Measurements from ENCODE around the gene URM1. TPM values are rescaled to one million over a fixed set of nuclear protein-coding genes. Genes with fewer than 3 reads are reported as not detected.
A peak's percentile ranks its signal among the peaks of the same experiment; 100 is the strongest.
"Not testable (repeated sequence)": the region's sequence is repeated elsewhere in the genome, so short reads cannot be mapped to it uniquely, and the experiment has no call there.

URM1 gene
- polyA plus RNA-seq, 3 donors: 54.6 to 62.9 (median 55.4) TPM

DNA sequence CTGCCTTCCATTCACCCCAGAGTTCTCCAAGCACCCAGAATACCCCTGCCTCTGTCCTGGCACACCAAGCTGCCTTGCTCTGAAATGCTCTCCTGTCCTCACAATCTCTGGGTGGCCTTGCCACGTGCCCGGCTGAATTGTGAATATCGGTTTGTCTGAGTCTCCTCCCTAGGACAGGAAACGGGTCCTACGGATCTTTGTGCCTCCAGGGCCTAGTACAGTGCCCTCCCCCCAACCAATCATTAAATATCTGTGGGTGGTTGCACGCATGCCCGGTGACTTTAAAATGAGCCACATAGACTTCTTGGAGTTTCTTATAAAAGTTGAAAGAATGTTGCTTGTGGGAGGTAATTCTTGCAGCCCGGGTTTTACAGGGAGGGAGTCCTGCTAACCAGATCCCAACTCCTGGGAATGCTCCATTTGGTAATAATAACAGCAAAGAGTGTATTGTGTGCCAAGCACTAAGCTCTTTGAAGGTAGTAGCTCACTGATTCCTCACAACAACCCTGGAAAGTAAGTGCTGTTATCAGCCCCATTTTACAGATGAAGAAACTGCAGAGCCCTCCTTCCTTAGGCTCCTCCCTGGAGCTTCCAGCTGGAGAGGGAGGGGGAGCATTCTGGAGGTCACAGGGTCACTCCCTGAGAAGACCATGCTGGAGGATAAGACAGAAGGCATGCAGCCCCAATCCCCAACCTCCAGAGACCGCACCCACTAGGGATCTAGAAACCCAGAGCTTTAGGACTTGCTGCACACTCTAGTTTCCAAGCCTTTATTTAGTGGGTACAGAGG, 23.4 kb downstream of the URM1 start:
- DNase-seq (ENCODE audit: extremely low read depth in 1 of 11, low read depth in 9 of 11, low spot score in 4 of 11): no peak

DNA sequence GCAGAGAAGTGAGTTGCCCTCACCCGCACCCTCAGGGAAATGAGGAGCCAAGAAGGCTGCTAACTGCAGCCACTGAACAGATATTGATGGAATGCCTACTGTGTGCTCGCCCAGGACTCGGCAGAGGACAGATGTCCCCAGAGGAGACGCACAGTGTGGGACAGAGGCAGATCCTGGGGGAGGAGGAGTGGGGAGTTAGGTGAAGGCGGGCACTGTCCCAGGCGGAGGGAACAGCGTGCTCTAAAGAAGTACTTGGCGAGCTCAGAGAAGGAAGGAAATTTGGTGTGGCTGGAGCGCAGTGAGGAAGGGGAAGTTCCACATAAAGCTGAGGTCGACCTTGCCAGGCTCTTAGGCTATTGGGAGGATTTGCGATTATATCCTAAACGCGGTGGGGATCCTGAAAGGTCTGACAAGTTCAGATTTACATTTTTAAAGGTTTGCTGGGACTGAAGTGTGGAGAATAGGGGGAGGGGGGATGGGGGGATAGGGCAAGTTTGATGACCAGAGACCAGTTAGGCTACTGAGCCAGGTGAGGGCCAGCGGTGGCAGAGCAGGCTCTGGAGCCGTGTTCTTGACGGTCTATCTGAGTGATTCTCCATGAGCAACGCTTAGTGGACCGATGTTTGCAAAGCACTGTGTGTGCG, 25.9 kb downstream of the URM1 start:
- no peak for DNase-seq (ENCODE audit: extremely low read depth in 1 of 11, low read depth in 9 of 11, low spot score in 4 of 11)

DNA sequence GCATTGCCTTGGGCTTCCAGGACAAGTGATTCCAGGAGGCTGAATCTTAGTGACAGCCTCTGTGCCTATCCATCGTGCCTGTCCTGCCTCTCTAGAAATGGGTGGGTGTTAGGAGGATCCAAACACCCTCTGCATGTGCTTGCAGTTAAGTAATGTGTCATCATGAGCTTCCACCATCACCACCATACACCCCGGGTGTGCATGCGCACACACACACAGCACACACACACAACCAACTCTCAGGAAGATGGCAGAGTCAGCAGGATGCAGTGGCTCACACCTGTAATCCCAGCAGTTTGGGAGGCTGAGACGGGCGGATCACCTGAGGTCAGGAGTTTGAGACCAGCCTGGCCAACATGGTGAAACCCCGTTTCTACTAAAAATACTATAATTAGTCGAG, 26.7 kb downstream of the URM1 start:
- no peak for DNase-seq (ENCODE audit: extremely low read depth in 1 of 11, low read depth in 9 of 11, low spot score in 4 of 11)

DNA sequence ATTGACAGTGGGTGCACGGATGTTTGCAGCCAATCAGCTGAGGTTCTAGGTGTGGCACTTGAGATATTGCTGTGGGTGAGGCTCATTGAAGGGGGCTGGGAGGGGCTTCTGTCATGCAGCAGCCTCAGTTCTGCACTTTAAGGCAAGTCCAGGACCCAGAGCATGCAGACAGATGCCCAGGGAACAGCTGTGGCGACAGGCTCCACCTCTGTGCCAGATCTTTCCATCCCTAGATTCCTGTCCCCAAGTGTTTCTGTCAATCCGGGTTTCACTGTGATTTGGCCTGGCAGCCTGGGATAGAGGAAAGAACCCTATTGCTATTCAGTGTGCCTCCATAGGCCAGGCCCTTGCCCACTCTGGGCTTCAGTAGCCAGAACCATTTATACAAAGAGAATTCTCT, 28.7 kb downstream of the URM1 start:
- no peak for DNase-seq (ENCODE audit: extremely low read depth in 1 of 11, low read depth in 9 of 11, low spot score in 4 of 11)

DNA sequence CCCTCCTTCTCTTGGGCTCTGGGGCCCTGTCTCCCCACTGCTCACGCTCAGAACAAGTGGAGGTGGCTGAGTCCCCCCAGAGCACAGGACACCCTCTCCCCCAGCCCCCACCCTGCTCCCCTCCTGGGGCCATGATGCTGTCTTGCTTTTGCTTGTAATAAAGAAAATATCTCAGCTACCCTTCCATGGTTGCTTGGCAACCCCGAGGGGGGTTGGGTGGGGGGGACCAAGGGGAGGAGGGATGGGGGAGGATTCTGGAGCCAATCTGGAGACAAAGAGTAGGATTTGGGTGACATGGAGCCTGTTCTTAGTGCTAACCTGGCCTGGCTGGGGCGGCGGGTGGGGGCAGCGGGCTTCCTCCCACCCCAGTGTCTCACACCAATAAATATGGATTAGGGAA, 33.4 kb downstream of the URM1 start:
- no peak for DNase-seq (ENCODE audit: extremely low read depth in 1 of 11, low read depth in 9 of 11, low spot score in 4 of 11)

DNA sequence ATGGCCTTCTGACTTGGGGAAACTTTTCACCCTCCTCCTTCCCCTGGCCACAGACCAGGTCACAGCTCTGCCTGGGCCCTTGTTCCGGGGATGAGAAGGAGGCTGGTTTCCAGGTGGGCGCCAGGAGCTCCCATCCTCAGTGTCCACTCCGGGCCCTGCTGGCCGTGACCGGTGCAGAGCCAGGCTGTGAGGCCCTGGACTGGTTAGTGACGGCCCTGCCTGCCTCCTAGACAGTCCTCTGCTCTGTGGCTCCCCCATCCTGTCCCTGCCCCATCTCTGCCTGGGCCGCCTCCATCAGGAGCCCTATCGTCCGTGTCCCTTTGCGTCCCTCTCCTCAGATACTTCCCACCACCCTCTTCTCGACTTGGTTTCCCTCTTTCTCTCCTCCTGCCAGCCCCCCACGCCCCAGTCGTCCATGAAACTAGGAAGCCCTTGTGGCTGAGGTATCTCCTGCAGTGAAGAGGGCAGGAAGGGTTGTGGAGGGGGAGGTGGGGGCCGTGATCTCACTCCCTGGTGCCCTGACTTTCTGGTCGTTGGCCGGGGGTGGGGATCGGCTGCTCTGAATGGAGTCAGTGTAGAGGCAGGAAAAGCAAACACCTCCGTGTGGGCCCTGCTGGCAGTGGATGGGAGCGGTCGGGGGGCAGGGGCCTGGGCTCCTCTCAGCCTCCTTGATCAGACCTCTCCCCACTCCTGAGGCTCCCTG, 34.1 kb downstream of the URM1 start:
- no peak for DNase-seq (ENCODE audit: extremely low read depth in 1 of 11, low read depth in 9 of 11, low spot score in 4 of 11)

DNA sequence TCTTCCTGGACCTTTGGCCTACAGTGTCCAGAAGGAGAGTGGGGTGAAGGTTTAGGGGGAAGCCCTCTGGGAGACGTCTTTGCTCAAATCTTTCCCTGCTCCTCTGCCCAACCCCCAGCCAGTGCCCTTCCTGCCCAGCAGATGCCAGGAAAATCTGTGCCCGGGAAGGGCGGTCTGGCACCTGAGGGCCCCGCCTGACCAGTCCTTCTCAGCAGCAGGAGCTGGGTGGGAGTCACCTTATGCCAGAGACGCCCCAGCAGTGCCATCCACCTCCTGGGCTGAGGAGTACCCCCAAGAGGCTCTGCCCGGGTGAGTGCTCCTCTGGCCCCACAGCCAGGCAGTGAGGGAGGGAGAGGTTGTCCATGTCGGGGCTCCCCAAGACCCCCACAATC, 34.6 kb downstream of the URM1 start:
- DNase-seq (ENCODE audit: extremely low read depth in 1 of 11, low read depth in 9 of 11, low spot score in 4 of 11): no peak

DNA sequence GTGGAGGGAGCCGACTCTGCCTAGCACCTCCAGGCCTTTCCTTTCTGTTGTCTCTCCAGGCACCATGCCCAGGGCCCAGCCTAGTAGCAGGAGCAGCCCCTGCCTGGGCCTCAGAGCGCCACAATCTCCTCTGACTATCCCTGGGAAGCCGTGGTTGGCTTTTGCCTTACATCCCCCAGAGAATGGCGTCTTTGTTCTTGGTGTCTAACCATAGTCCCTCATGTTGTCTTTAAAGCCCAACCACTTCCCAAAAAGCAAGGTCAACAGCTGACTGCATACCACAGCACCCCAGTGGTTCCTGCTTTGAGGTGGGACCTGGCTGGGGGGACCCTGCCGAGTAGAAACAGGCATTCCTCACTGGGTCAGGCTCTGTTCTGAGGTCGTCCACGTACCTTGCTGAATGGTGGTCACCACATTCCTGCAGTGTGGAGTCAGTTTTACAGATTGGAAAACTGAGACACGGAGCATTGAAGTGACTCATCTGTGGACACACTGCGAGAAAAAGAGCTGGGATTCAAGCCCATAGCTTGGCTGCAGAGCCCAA, 35.7 kb downstream of the URM1 start:
- no peak for DNase-seq (ENCODE audit: extremely low read depth in 1 of 11, low read depth in 9 of 11, low spot score in 4 of 11)

DNA sequence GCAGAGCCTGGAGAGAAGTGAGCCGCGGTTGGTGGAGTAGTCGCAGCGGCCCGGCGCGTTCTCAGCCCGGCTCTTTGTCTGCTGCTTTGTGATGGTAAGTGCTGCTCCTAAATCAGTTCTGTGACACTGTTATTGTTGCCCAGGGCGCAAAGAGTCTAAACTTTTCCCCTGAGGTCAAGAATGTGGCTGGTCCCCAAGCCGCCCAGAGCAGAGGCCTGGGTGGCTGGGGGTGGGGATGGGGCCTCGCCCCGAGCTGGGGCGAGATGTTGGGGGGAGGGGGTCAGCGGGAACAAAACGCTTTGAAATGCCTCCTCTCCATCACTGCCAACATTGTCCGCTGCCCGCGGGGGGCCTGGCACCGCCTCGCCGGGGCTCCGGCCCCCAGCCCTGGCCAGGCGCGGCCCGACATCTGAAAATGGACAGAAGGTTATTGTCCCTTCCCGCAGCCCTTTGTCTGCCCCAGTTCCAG, 37.8 kb downstream of the URM1 start:
- DNase-seq (ENCODE audit: extremely low read depth in 1 of 11, low read depth in 9 of 11, low spot score in 4 of 11): no peak

DNA sequence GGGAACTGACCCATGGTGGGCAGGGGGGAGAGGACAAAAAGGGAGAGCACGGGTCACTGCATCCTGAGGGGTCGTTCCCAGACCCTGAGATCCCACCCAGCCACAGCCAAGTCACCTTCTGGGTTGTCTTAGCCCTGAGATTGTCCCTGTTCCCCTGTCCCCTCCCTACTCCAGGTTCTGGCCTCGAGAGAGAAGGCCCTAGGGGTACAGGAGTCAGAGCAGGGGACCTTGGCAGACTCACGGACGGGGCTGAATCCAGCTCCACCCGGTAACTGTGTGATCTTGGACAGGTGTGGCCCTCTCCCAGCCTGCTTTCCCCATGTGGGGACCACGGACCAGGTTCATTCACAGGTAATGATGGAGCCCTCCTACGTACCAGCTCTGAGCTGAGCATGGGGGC, 38.3 kb downstream of the URM1 start:
- DNase-seq (ENCODE audit: extremely low read depth in 1 of 11, low read depth in 9 of 11, low spot score in 4 of 11): no peak

DNA sequence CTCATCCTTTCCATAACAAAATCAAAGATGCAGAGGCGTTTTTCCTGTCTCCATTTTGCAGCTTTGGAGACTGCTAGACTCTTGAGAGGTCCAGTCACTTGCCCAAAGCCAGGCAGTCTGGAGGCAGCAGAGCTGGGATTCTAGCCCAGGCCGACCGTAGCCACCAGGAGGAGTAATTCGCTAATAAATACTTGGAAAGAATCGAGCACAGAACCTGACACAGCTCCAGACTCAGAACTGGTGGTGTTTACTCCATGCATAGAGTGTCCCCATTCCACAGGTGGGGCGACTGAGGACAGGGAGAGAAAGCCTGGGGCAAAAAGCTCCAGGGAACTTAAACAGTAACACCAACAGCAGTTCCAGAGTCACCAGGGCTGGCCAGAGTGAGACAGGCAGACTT, 38.8 kb downstream of the URM1 start:
- DNase-seq (ENCODE audit: extremely low read depth in 1 of 11, low read depth in 9 of 11, low spot score in 4 of 11): no peak

DNA sequence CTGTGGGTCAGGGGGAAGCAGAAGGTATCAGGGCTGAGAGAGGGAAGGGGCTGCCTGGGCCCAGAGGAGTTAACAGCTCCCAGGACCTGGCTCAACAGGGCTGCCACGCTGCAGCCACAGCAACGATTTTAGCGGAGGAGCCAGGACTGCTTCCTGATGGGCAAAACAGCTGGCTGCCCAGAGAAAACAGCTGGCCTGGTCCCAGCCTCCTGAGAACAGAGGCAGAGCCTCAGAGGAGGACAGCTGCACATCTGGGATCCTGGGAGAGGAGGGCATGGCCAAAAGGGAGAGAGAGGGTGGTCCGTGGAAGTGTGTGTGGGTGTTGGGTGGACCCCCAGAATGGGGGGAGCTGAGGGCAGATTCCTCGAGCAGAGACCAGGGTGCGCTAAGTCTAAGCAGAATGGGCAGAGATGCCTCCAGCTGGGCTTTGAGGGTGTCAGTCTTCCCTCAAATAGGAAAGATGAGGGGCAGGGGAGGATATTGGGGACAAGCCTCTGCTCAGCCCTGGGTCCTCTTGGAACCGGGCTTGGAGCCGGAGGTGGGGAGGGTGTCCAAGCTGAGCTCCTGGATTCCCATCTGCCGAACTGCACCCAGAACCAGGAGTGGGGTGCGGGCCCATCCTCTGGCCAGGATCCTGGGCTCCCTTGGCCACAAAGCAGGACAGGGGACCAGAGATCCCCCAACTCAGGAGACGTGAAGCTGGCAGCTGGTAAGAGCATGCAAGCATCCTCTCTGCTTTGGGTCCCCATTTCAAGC, 40.4 kb downstream of the URM1 start:
- no peak for DNase-seq (ENCODE audit: extremely low read depth in 1 of 11, low read depth in 9 of 11, low spot score in 4 of 11)

DNA sequence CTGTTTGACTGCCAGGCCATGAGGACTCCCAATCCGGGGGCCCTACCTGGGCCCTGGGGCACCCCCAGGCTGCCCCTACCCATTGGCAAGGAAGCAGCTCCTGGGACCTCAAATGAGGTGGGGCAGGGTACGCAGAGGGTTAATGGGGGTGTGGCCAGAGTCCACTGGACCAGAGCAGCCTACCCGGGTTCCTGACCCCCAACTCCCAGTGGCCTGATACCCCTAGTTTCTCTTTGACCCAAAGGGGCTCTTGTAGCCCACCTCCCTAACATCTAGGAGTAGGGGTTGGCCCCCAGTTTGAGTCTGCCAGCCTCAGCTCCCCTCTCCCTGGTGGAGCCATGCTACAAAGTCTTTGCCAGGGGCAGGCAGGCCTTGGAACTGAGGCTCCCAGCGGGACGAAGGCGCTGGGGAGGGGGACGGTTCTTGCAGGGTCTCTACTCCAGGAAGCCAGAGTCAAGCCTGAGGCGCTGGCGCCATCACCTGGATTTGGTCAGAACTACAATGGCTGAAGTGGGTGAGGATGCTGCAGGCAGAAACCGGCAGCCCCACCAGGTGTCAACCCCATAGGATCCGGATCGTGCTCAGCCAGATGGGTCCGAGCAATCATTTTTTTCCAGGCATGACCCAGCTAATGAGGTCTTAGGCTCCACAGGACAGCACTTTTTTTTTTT, 41.1 kb downstream of the URM1 start:
- DNase-seq (ENCODE audit: extremely low read depth in 1 of 11, low read depth in 9 of 11, low spot score in 4 of 11): peak in 2 of 11 donors; percentile 55 to 56

DNA sequence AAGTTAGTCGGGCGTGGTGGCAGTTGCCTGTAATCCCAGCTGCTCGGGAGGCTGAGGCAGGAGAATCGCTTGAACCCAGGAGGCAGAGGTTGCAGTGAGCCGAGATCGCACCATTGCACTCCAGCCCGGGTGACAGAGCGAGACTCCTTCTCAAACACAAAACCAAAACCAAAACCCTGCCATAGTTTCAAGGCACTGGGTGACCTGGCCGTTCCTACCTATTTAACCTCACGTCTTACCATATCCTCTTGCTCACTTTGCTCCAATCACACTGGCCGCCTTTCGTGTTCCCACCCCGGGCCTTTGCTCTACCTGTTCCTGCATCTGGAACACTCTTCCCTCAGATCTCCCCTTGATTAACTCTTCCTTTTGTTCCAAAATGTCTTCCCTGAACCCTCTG, 42.6 kb downstream of the URM1 start:
- DNase-seq (ENCODE audit: extremely low read depth in 1 of 11, low read depth in 9 of 11, low spot score in 4 of 11): not testable (repeated sequence)

DNA sequence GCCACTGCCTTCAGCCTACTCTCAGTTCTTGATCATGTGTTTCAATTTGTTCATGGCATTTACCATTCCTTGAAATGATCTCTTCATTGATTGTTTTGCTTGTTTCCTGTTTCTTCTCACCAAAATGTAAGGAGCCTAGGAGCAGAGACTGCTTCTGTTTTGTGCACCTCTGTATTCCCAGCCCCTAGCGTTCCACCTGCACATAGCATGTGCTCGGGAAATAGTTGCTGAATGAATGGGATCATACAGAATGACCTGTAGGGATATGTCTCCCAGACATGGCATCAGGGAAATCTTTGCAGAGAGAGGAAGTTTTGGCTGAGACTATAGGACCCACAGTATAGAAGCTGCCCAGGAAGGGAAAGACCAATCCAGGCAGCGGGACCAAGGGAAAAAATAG, 43.3 kb downstream of the URM1 start:
- no peak for DNase-seq (ENCODE audit: extremely low read depth in 1 of 11, low read depth in 9 of 11, low spot score in 4 of 11)

DNA sequence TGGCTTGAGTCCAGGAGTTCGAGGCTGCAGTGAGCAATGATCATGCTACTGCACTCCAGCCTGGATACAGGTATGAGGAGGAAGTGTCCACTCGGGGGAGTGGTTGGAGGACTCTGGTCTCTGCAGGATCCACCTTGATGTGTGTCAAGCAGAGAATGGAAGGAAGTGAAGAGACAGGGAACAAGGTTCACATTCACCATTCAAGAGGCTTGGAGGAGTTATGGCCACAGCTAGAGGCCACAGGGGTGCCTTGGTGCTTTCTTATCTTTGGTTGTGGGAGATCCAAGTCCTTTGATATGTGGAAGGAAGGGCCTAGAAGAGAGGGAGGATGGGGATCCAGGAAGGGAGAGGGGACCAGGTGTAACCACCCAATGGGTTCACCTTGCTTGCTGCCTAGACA, 44.1 kb downstream of the URM1 start:
- no peak for DNase-seq (ENCODE audit: extremely low read depth in 1 of 11, low read depth in 9 of 11, low spot score in 4 of 11)

DNA sequence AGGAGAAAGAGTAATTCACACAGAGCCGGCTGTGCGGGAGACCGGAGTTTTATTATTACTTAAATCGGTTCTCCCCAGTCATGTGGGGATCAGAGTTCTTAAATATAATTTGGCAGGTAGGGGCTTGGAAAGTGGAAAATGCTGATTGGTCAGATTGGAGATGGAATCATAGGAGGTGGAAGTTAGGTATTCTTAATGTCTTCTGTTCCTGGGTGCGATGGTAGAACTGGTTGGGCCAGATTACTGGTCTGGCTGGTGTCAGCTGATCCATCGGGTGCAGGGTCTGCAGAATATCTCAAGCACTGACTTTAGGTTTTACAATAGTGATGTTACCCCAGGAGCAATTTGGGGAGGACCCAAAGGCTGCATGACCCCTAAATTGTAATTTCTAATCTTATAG, 44.8 kb downstream of the URM1 start:
- DNase-seq (ENCODE audit: extremely low read depth in 1 of 11, low read depth in 9 of 11, low spot score in 4 of 11): peak in 1 of 11 donors; percentile 58

DNA sequence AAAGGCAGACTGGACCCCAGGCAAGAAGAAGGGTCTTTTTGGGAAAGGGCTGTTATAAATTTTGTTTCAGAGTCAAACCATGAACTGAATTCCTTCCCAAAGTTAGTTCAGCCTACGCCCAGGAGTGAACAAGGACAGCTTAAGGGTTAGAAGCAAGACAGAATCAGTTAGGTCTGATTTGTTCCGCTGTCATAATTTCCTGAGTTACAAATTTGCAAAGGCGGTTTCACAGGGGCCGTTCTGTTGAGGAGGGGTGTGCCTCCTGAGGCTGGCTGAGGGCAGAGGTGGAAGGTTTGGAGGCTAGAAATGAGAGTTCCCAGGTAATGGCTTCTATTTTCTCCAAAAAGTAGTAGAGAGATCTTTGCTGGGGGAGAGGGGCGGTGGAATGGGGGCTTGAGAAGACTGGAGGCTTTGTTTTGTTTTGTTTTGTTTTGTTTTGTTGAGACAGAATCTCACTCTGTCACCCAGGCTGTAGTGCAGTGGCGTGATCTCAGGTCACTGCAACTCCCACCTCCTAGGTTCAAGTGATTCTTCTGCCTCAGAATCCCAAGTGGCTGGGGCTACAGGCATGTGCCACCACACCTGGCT, 45.4 kb downstream of the URM1 start:
- DNase-seq (ENCODE audit: extremely low read depth in 1 of 11, low read depth in 9 of 11, low spot score in 4 of 11): no peak
